OCI-LY1 (cell line): ENCODE measurements around the gene TMEM30A.

Experiments
- H2AFZ ChIP-seq: fragments of 200-600 bp; sonication (generic), shearing (Covaris generic); 2 replicates; pipeline ENCODE4 v1.6.0; 2014; ENCODE audit warnings: antibody characterized with exemption, mild to moderate bottlenecking, low read length
- H3F3A ChIP-seq: fragments of 200-600 bp; sonication (generic), shearing (Covaris generic); 2 replicates; pipeline ENCODE4 v1.6.0; 2014; ENCODE audit warnings: mild to moderate bottlenecking, antibody characterized with exemption, low read length, moderate library complexity; ENCODE audit not compliant: insufficient read depth
- H3K27ac ChIP-seq: fragments of 200-600 bp; sonication (generic); 2 replicates; pipeline ENCODE4 v1.5.1; 2014; ENCODE audit warnings: low read length, mixed run types, mild to moderate bottlenecking, low read depth; ENCODE audit not compliant: poor library complexity, severe bottlenecking
- H3K27me3 ChIP-seq: fragments of 200-600 bp; sonication (generic); 2 replicates; pipeline ENCODE4 v1.6.0; 2014; ENCODE audit warnings: antibody characterized with exemption, mild to moderate bottlenecking, low read length, moderate library complexity; ENCODE audit not compliant: insufficient read depth
- H3K36me3 ChIP-seq: fragments of 200-600 bp; sonication (generic); 2 replicates; pipeline ENCODE4 v1.6.1; 2014; ENCODE audit warnings: mild to moderate bottlenecking, antibody characterized with exemption, low read length, moderate library complexity, mixed read lengths; ENCODE audit not compliant: insufficient read depth
- H3K4me1 ChIP-seq: fragments of 200-600 bp; sonication (generic); 2 replicates; pipeline ENCODE4 v1.5.1; 2014; ENCODE audit warnings: mild to moderate bottlenecking, low read length, moderate library complexity; ENCODE audit not compliant: insufficient read depth, severe bottlenecking
- H3K4me2 ChIP-seq: fragments of 200-600 bp; sonication (generic), shearing (Covaris generic); 2 replicates; pipeline ENCODE4 v1.6.1; 2014; ENCODE audit warnings: low read length
- H3K4me3 ChIP-seq: fragments of 200-600 bp; sonication (generic); 2 replicates; pipeline ENCODE4 v1.5.1; 2014; ENCODE audit warnings: low read length, low read depth, mild to moderate bottlenecking, mixed read lengths; ENCODE audit not compliant: poor library complexity, severe bottlenecking
- H3K79me2 ChIP-seq: fragments of 200-600 bp; shearing (Covaris generic); 2 replicates; pipeline ENCODE4 v1.6.1; 2016; ENCODE audit warnings: mixed run types, low read length, mixed read lengths; ENCODE audit not compliant: insufficient read depth
- H3K9ac ChIP-seq: fragments of 200-600 bp; sonication (generic), shearing (Covaris generic); 2 replicates; pipeline ENCODE4 v1.6.1; 2014; ENCODE audit warnings: mild to moderate bottlenecking, low read length, mixed read lengths
- H3K9me2 ChIP-seq: fragments of 200-600 bp; sonication (generic), shearing (Covaris generic); 2 replicates; pipeline ENCODE4 v1.6.1; 2014; ENCODE audit warnings: low read depth, mild to moderate bottlenecking, low read length, mixed read lengths
- H3K9me3 ChIP-seq: fragments of 200-600 bp; shearing (Covaris generic); 2 replicates; pipeline ENCODE4 v1.6.1; 2014; ENCODE audit warnings: low read length, mixed read lengths
- H4K20me1 ChIP-seq: fragments of 200-600 bp; sonication (generic), shearing (Covaris generic); 2 replicates; pipeline ENCODE4 v1.6.0; 2016; ENCODE audit warnings: mild to moderate bottlenecking, low read length; ENCODE audit not compliant: insufficient read depth
- CTCF ChIP-seq: fragments of 200-600 bp; sonication (generic), shearing (Covaris generic); IDR thresholded peaks from 2 replicates; pipeline ENCODE4 v1.5.1; 2017; ENCODE audit warnings: mild to moderate bottlenecking, antibody characterized with exemption, low read length, moderate library complexity, mixed read lengths
- EZH2 ChIP-seq: fragments of 200-600 bp; sonication (generic), shearing (Covaris generic); IDR thresholded peaks from 2 replicates; pipeline ENCODE4 v1.8.0; 2017; ENCODE audit warnings: borderline replicate concordance, mixed run types, mild to moderate bottlenecking, antibody characterized with exemption, low read length, moderate library complexity, mixed read lengths

TMEM30A gene

GRCh38 chr6:75224303-75224926, 60.2 kb downstream of the TMEM30A start:
- no peak for TF ChIP-seq EZH2
- no peak for TF ChIP-seq CTCF
- no peak overlapping the region for H2AFZ ChIP-seq

GRCh38 chr6:75223428-75223827, 61.2 kb downstream of the TMEM30A start:
- no peaks in the 10 kb centered on the region for H4K20me1 ChIP-seq
- H3K9me2 ChIP-seq: no peaks in the 10 kb centered on the region
- no peak overlapping the region for H3K9ac ChIP-seq
- no peaks in the 10 kb centered on the region for H3K36me3 ChIP-seq
- no peak overlapping the region for H3K27ac ChIP-seq
- H3F3A ChIP-seq: no peaks in the 10 kb centered on the region
- H3K9me3 ChIP-seq: peaks cover 3% of the 10 kb centered on the region; the same call in 1 of the 2 replicates
- H2AFZ ChIP-seq: no peak overlapping the region
- no peak for TF ChIP-seq EZH2
- TF ChIP-seq CTCF: no peak
- H3K4me3 ChIP-seq: no peak overlapping the region
- H3K4me1 ChIP-seq: no peaks in the 10 kb centered on the region
- H3K4me2 ChIP-seq: no peak overlapping the region
- no peaks in the 10 kb centered on the region for H3K27me3 ChIP-seq
- H3K79me2 ChIP-seq: no peaks in the 10 kb centered on the region

More at GRCh38 chr6:75224303-75224926, 60.2 kb downstream of the TMEM30A start:
- Histone ChIP-seq H3K9me3 (peaks cover 3% of the 10 kb centered on the region; the same call in 1 of the 2 replicates), H3K79me2 (no peaks in the 10 kb centered on the region), H3K4me1 (no peaks in the 10 kb centered on the region), H3K4me2 (no peak overlapping the region), H3K36me3 (no peaks in the 10 kb centered on the region), H3K9me2 (no peaks in the 10 kb centered on the region), H3K27me3 (no peaks in the 10 kb centered on the region), H4K20me1 (no peaks in the 10 kb centered on the region), H3K27ac (no peak overlapping the region), H3F3A (no peaks in the 10 kb centered on the region), H3K4me3 (no peak overlapping the region), H3K9ac (no peak overlapping the region)

- H3F3A ChIP-seq: no peaks in the 10 kb centered on the region
- H3K9me2 ChIP-seq: no peaks in the 10 kb centered on the region
- no peak for TF ChIP-seq CTCF
- TF ChIP-seq EZH2: no peak
Measured at GRCh38 chr6:75222261-75222660, 62.3 kb downstream of the TMEM30A start.

More at GRCh38 chr6:75222261-75222660, 62.3 kb downstream of the TMEM30A start:
- H4K20me1 ChIP-seq: no peaks in the 10 kb centered on the region
- H2AFZ ChIP-seq: no peak overlapping the region
- no peaks in the 10 kb centered on the region for H3K36me3 ChIP-seq
- no peaks in the 10 kb centered on the region for H3K4me1 ChIP-seq
- no peak overlapping the region for H3K4me3 ChIP-seq
- H3K9me3 ChIP-seq: no peaks in the 10 kb centered on the region
- H3K79me2 ChIP-seq: no peaks in the 10 kb centered on the region
- no peak overlapping the region for H3K9ac ChIP-seq
- H3K27me3 ChIP-seq: no peaks in the 10 kb centered on the region
- no peak overlapping the region for H3K27ac ChIP-seq
- H3K4me2 ChIP-seq: no peak overlapping the region
